CD4-positive, alpha-beta T cell treated with Interferon gamma for 1 hour (primary cell): ENCODE measurements around the gene LRIG3.
"Not testable (repeated sequence)": the region's sequence is repeated elsewhere in the genome, so short reads cannot be mapped to it uniquely, and the experiment has no call there.

Source experiments
- DNase-seq: peaks from one replicate; pipeline ENCODE4 v3.0.0-alpha.2; 2020

Gene LRIG3

DNA sequence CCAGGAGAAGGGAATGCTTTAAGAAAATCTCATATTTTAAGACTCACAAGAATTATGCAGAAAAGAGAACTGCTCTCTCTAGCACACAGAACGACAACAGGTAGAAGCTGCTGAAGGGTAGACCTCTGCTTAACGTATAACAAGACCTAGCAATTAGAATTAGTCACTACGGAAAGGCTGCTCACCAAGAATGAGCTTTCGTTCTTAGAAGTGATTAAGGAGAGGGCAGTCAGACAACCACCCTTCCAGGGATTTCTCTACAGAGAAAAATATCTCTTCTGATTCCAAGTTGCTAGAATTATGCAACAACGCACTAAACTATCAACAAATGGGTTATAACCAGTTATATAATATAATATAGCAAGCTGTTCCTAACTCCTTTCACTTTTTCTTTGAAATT, 18.6 kb downstream of the LRIG3 start:
- DNase-seq: no peak

- DNase-seq: no peak
These were observed 22.3 kb downstream of the LRIG3 start for GRCh38 chr12:58897969-58898368.

DNA sequence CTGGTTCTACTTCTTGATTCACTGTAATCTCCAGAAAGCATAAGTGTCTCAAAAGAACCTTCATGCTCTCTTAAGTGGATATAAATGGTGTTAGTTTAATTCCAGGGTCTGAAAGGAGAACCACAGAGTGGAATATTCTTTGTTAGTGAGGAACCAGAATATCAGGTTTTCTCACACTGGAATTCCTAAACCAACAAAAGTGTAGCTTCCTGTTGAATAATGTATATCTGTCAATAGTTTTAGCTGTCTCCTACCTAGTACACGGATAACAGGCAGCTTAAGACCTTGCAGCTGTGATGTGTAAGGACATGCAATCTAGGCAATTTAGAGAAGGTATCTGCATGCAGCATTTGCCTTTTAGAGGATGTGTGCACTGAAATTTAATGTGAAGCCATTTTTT, 24.0 kb downstream of the LRIG3 start:
- DNase-seq: no peak

GRCh38 chr12:58895053-58895452, 25.3 kb downstream of the LRIG3 start:
- DNase-seq: no peak

- no peak for DNase-seq
These were observed 26.3 kb downstream of the LRIG3 start for GRCh38 chr12:58894040-58894439.

DNA sequence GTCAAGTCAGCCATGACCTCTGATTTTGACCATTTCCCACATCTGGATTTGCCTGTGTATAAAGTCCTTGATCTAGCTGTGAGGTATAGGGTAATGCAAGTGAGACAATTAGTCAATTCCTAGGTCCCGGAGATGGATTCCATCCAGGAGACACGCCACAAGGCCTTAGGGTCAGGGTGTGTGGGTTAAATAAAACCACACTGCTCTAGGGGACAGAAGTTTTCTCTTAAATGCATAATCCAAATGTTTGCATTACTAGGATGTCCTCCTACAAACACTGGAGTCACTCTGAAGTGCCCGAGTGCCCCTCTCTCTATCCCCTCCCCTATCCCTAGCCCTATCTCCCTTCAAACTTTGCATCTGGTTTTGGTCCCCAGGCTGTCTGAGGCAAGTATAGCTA, 26.8 kb downstream of the LRIG3 start:
- no peak for DNase-seq

- no peak for DNase-seq
These were observed 30.7 kb downstream of the LRIG3 start for GRCh38 chr12:58889557-58889956.

GRCh38 chr12:58888131-58888783, 32.0 kb downstream of the LRIG3 start:
- DNase-seq: no peak

DNA sequence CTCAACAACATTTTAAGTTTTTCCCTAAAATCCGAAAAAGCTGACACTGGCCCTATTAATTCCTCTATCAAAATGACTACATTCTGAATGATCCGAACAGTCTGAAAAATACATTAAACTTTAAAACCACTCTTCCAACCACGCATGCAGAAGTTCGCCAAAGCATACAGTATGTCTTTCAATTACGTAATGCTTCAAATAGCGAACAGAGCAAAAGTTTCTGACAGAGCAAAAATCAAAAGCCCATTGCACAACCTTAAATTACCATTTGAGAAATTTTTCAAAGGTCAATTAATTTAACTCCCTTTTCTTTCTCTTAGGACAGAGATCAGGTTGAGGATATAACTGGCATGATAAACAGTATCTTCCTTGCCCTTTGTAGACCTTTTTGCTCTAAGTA, 33.2 kb downstream of the LRIG3 start:
- DNase-seq: no peak

DNA sequence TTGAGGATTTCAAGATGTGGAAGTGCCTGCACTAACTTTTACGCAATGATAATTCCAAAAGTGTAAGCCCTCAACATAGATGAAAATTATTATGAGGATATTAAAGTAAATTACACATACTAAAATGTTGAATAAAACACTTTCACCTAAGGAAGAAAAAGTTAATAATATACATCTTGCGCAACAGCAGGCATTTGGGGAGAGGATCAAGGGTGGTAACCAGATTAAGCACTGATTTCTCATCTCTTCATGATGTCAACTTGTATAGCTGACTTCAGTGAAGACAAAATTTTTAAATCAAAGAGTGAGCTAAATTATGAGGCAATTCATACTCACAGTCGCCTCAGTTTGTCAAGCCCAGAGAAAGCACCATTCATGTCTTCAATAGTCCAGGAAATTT, 33.8 kb downstream of the LRIG3 start:
- DNase-seq: no peak

GRCh38 chr12:58884916-58885315, 35.4 kb downstream of the LRIG3 start:
- DNase-seq: no peak

DNA sequence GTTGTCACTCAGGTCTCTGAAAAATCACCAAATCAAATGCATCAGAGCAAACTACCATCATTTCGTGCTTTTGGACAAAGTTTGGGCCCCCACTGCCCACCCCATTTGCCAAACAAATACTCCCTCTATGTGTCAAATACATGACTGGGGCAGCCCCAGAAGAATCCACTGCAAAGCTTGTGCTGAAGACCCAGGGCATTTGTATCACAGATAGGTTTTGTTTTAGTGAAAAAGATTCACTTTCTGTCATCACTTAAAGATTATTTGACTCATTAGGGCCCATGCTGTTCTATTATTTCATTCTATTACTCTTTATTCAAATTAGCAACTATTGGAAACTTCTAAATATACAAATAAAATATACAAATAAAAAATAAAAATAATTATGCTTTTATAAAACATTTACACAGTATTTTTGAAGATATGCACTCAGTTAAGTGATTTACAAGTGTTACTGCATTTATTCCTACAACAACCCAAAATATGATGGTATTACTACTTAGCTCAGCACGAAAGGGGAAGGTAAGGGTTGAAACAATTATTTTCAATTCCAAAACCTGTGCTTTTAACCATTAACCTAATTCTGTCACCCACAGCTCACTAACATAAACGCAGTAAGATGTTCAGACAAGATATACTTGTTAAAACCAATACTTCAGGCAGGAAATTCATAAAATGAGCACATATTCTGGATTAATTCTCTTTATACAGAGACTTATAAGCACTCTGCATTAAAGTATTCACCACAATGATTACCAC, 36.5 kb downstream of the LRIG3 start:
- DNase-seq: no peak

GRCh38 chr12:58882826-58883225, 37.5 kb downstream of the LRIG3 start:
- DNase-seq: no peak

- DNase-seq: no peak
These were observed 38.5 kb downstream of the LRIG3 start for GRCh38 chr12:58881816-58882215.

DNA sequence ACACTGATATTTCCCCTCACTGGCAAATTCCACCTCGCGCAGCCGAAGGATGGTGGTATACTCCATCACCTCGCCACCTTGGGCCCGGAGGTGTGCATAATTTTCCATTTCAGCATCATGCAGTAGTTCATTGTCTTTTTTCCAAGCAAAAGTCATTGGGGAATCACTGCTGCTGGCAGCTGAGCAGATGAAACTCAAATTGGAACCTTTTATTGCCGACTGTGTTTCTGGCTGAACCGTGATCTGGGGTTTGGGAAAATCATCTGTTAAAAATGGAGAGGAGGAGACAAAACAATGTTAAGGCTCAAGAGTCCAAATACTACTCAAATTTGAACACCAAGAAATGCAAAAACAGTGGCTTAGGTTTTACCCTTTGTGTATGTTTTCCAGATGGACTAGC, 39.7 kb downstream of the LRIG3 start:
- no peak for DNase-seq

DNA sequence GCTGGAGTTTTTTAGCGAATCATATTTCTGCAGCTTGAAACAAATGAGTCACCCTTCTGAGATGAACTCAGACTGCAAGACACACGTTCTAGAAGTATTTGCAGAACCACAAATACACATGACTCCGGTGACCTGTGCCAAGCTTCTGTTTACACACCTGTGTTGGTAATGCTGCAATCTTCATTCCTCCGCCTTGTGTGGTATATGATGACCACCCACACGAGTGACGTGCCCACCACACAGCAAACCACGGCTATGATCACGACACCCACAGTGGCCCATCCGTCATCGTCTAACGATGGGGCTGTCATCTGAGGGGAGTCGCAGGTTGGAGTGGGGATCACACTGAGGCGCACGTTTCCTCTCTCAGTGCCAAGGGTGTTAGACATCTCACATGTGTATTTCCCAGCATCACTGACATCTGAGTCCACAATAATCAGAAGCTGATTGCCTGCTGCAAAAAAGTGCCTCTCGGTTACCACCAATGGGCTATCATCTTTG, 43.0 kb downstream of the LRIG3 start:
- no peak for DNase-seq

DNA sequence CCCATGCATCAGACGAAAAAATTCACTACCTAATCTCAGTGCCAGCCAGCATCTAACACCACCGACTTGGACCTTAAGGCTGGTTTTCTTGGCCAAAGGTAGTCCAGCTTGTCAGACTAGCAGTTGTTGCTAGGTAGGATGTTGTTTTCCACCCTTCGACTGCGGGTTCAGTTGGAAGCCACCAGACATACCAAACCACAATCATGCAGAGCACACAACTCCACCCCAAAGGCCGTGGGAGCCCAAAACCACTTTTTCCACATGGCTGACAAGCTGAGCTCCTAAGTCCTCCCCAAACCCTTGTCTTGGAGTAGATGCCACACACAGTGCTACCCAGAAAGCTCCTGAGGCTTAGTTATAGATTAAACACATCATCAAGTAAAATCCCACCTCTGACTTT, 46.8 kb downstream of the LRIG3 start:
- no peak for DNase-seq

DNA sequence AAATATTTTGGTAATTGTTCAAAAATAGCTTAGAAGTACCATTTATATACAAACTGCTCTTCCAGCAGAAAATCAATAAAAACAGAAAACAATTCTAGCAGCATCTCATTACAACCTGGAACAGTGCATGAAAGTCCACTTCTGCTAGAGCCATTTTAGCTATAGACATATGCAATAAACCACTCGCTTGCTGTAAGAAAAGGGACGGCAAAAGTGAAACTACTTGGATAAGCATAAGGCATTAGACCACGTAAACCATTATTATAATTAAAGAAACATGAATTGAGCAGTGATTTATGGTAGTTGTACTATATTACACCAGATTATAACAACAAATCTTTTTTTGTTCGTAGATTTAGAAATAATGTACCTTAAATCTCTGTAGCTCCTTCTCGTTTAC, 48.7 kb downstream of the LRIG3 start:
- no peak for DNase-seq

- DNase-seq: no peak
These were observed 49.7 kb downstream of the LRIG3 start for GRCh38 chr12:58870595-58870994.

DNA sequence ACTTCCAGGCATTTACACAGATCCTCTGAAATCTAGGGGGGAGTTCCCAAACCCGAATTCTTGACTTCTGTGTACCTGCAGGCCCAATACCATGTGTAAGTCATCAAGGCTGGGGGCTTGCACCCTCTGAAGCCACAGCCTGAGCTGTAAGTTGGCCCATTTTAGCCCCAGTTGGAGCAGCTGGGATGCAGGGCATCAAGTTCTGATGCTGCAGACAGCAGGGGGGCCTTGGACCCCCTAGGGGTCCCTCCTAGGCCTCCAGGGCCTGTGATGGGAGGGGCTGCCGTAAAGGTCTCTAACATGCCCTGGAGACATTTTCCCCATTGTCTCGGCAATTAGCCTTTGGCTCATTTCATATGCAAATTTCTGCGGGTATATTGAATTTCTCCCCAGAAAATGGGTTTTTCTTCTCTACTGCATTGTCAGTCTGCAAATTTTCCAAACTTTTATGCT, 59.5 kb downstream of the LRIG3 start:
- DNase-seq: no peak

DNA sequence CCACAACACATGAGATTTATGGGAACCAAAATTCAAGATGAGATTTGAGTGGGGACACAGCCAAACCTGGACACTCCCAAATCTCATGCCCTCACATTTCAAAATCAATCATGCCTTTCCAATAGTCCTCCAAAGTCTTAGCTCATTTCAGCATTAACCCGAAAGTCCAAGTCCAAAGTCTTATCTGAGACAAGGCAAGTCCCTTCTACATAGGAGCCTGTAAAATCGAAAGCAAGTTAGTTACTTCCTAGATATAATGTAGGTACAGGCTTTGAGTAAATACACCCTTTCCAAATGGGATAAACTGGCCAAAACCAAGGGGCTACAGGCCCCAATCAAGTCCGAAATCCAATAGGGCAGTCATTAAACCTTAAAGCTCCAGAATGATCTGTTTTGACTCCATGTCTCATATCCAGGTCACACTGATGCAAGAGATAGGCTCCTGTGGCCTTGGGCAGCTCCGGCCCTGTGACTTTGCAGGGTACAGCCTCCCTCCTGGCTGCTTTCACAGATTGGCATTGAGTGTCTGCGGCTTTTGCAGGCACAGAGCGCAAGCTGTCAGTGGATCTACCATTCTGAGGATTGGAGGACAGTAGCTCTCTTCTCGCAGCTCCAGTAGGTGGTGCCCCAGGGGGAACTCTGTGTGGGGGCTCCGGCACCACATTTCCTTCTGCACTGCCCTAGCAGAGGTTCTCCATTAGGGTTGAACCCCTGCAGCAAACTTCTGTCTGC, 60.1 kb downstream of the LRIG3 start:
- DNase-seq: no peak

DNA sequence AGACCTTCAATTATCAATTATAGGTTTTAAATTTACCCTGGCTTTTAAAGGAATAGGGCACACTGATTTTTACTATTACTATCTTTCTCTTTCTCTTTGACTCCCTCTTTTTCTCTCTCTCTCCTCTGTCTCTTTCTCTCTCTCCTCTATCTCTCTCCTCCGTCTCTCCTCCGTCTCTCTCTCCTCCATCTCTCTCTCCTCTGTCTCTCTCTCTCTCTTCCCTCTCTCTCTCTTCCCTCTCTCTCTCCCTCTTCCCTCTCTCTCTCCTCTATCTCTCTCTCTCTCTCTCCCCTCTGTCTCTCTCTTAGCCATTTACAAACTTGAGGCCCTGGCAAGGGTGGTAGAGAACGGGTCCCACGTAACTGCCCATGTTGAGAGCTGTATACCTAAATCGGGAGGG, 62.3 kb downstream of the LRIG3 start:
- no peak for DNase-seq

GRCh38 chr12:58857206-58857605, 63.1 kb downstream of the LRIG3 start:
- not testable (repeated sequence) for DNase-seq

GRCh38 chr12:58855630-58856029, 64.7 kb downstream of the LRIG3 start:
- not testable (repeated sequence) for DNase-seq
